ENCODE results near the gene MTM1.

GRCh38 chrX:150698981-150699380 is 130.6 kb downstream of the MTM1 start:
- no peak for TF ChIP-seq CTCF (IDR thresholded peaks at IDR 0.05)
- no peak for TF ChIP-seq POLR2AphosphoS5 (IDR thresholded peaks at IDR 0.05)
- TF ChIP-seq POLR2A (IDR thresholded peaks at IDR 0.05) = no peak
- TF ChIP-seq EP300 (IDR thresholded peaks at IDR 0.05) = no peak
